Muscle layer of colon (tissue), 2 donors: Measurements from ENCODE around the gene FRMD7.
"Not testable (repeated sequence)": the region's sequence is repeated elsewhere in the genome, so short reads cannot be mapped to it uniquely, and the experiment has no call there.

Experiments
- H3K27ac ChIP-seq: one replicate; pipeline ENCODE4 v1.7.0; 2013; ENCODE audit warnings: low read depth, mild to moderate bottlenecking, low read length, moderate library complexity
- H3K27me3 ChIP-seq, 2 donors: one replicate each; pipeline ENCODE4 v1.7.0; 2013; ENCODE audit warnings: low read length in 2 of 2, mild to moderate bottlenecking in 2 of 2; ENCODE audit not compliant: insufficient read depth in 2 of 2, control insufficient read depth in 1 of 2
- H3K36me3 ChIP-seq: one replicate; pipeline ENCODE4 v1.7.0; 2013; ENCODE audit warnings: mild to moderate bottlenecking, low read length; ENCODE audit not compliant: insufficient read depth
- H3K4me1 ChIP-seq: one replicate; pipeline ENCODE4 v1.7.0; 2013; ENCODE audit warnings: mild to moderate bottlenecking, low read length; ENCODE audit not compliant: insufficient read depth
- H3K4me3 ChIP-seq, 2 donors: one replicate each; pipeline ENCODE4 v1.7.0; 2013; ENCODE audit warnings: low read length in 2 of 2, low read depth in 1 of 2, mild to moderate bottlenecking in 1 of 2, moderate library complexity in 1 of 2
- H3K9ac ChIP-seq: one replicate; pipeline ENCODE4 v1.7.0; 2013; ENCODE audit warnings: low read length
- H3K9me3 ChIP-seq: one replicate; pipeline ENCODE4 v1.7.0; 2013; ENCODE audit warnings: mild to moderate bottlenecking, low read length
- donor health status: abdominal sarcoma.
- donor health status: Adenocarcinoma of cecum.

Gene FRMD7

GRCh38 chrX:132127743-132128142 is at the start of gene FRMD7:
Gene FRMD7, minus strand, starts transcription at chrX:132128020. Its CDS starts 176 bp downstream, at chrX:132127844.
- no peak within 1 kb of the TSS for H3K4me3 ChIP-seq
- no peak within 1 kb of the TSS for H3K9ac ChIP-seq
- peaks cover 0 to 4% of the 10 kb centered on the region in 2 donors for H3K27me3 ChIP-seq
- no peaks in the 10 kb centered on the region for H3K9me3 ChIP-seq
- no peak within 1 kb of the TSS for H3K27ac ChIP-seq
- no peaks in the 10 kb centered on the region for H3K36me3 ChIP-seq
- H3K4me1 ChIP-seq, result no peaks in the 10 kb centered on the region

DNA sequence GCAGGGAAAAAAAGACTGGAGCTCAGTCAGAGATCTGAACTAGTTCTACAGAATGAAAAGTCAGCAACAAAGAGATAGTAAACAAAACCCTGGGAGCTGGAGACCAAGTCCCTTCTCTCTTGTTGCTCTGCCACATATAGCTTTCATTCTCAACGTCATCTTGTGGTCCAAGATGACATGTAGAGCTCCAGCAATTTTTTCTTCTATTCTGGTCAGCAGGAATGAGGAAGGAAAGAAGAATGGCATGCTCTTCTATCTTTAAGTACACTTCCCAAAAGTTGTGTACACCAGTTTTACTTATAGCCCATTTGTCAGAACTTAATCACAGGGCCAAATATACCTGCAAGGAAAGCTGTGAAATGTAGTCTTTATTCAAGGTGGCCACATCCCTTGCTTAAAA is 45.8 kb upstream of the FRMD7 start:
- Histone ChIP-seq H3K27me3 (no peaks in the 10 kb centered on the region), H3K9me3 (no peaks in the 10 kb centered on the region), H3K9ac (no peak overlapping the region), H3K4me1 (no peaks in the 10 kb centered on the region), H3K4me3 (no peak overlapping the region), H3K27ac (no peak overlapping the region), H3K36me3 (no peaks in the 10 kb centered on the region)

DNA sequence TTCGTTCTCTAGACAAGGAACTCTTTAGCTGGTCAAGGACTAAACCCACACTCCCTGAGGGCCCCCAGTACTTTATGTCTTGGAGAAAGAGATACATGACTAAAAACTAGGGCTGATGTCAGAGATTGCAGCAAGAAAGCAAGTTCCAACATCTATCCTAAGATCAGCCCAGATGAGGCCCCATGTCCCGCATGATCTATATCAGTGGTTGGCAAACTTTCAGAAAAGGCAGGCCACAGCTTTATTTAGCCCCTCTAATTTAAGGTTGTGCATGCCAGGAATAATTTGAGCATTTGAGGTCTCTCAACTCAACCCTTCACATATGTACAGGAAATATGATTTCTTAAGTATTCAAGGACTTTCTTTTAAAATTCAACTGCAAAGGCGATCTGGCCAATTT is 44.1 kb upstream of the FRMD7 start:
- no peak overlapping the region for H3K4me3 ChIP-seq
- no peaks in the 10 kb centered on the region for H3K9me3 ChIP-seq
- no peaks in the 10 kb centered on the region for H3K27me3 ChIP-seq
- H3K27ac ChIP-seq, result no peak overlapping the region
- no peaks in the 10 kb centered on the region for H3K4me1 ChIP-seq
- H3K9ac ChIP-seq, result no peak overlapping the region
- H3K36me3 ChIP-seq, result no peaks in the 10 kb centered on the region

- Histone ChIP-seq H3K4me3 (no peak overlapping the region), H3K27ac (no peak overlapping the region), H3K27me3 (no peaks in the 10 kb centered on the region), H3K4me1 (no peaks in the 10 kb centered on the region), H3K9me3 (no peaks in the 10 kb centered on the region), H3K9ac (no peak overlapping the region), H3K36me3 (no peaks in the 10 kb centered on the region)
Measured at GRCh38 chrX:132171478-132171877, 43.7 kb upstream of the FRMD7 start.

GRCh38 chrX:132169554-132169953 is 41.7 kb upstream of the FRMD7 start:
- H3K4me1 ChIP-seq, result no peaks in the 10 kb centered on the region
- H3K9me3 ChIP-seq, result no peaks in the 10 kb centered on the region
- no peak overlapping the region for H3K9ac ChIP-seq
- no peak overlapping the region for H3K27ac ChIP-seq
- H3K4me3 ChIP-seq, result no peak overlapping the region
- no peaks in the 10 kb centered on the region for H3K36me3 ChIP-seq
- H3K27me3 ChIP-seq, result no peaks in the 10 kb centered on the region

DNA sequence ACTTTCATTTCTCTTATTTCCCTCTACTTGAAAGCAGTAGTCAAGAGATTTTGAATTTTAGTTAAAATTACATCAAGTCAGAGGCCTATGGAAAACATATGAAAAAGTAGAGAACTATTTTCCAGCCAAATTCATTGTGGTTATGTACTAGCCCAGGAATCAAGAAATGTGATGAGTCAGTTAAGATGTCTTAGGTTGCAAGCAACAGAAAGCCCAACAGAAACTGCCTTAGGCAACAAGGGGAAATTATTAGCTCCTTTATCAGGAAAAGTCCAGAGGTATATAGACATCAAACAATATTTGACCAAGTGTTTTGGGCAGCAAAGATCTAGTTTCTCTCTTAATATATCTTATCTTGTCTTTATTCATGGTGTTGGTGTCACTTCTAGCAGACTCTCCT is 37.8 kb upstream of the FRMD7 start:
- no peaks in the 10 kb centered on the region for H3K4me1 ChIP-seq
- no peak overlapping the region for H3K4me3 ChIP-seq
- no peak overlapping the region for H3K9ac ChIP-seq
- H3K9me3 ChIP-seq, result no peaks in the 10 kb centered on the region
- H3K27me3 ChIP-seq, result no peaks in the 10 kb centered on the region
- H3K27ac ChIP-seq, result no peak overlapping the region
- no peaks in the 10 kb centered on the region for H3K36me3 ChIP-seq

- no peak overlapping the region for H3K27ac ChIP-seq
- H3K9ac ChIP-seq, result no peak overlapping the region
- no peaks in the 10 kb centered on the region for H3K4me1 ChIP-seq
- H3K36me3 ChIP-seq, result no peaks in the 10 kb centered on the region
- H3K4me3 ChIP-seq, result no peak overlapping the region
- H3K27me3 ChIP-seq, result no peaks in the 10 kb centered on the region
- H3K9me3 ChIP-seq, result no peaks in the 10 kb centered on the region
Measured at GRCh38 chrX:132165005-132165404, 37.2 kb upstream of the FRMD7 start.

- not testable (repeated sequence) for H3K9ac ChIP-seq, H3K9me3 ChIP-seq, H3K27me3 ChIP-seq, H3K27ac ChIP-seq, H3K4me1 ChIP-seq, H3K4me3 ChIP-seq, H3K36me3 ChIP-seq
Measured at GRCh38 chrX:132163094-132163493, 35.3 kb upstream of the FRMD7 start.

- Histone ChIP-seq H3K9ac (no peak overlapping the region), H3K27ac (no peak overlapping the region), H3K36me3 (no peaks in the 10 kb centered on the region), H3K4me1 (no peaks in the 10 kb centered on the region), H3K27me3 (no peaks in the 10 kb centered on the region), H3K4me3 (no peak overlapping the region), H3K9me3 (no peaks in the 10 kb centered on the region)
Measured at GRCh38 chrX:132153166-132153565, 25.3 kb upstream of the FRMD7 start.

DNA sequence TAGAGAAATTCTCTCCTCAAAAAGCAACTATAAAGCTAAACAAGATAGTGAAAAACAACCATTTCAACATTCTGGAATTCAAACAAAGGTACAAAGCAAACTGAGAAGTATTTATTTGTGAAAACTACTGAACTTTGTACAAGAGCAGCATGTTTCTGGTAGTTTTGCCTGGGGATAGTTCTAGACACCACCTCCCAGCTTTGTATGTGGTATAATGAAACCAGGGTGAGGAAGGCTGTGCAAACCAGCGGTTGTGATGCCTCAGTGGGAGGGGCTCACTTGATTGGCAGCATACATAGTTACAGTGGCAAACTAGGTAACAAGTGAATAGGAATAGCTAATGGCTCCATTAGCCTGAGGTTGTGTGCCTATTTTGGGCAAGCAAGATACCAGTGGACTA is 18.6 kb upstream of the FRMD7 start:
- Histone ChIP-seq H3K36me3 (no peaks in the 10 kb centered on the region), H3K9ac (no peak overlapping the region), H3K4me1 (no peaks in the 10 kb centered on the region), H3K27ac (no peak overlapping the region), H3K4me3 (no peak overlapping the region), H3K9me3 (no peaks in the 10 kb centered on the region), H3K27me3 (no peaks in the 10 kb centered on the region)

GRCh38 chrX:132144061-132144460 is 16.2 kb upstream of the FRMD7 start:
- no peak overlapping the region for H3K4me3 ChIP-seq
- H3K36me3 ChIP-seq, result no peaks in the 10 kb centered on the region
- no peak overlapping the region for H3K27ac ChIP-seq
- H3K9me3 ChIP-seq, result no peaks in the 10 kb centered on the region
- no peak overlapping the region for H3K9ac ChIP-seq
- H3K4me1 ChIP-seq, result no peaks in the 10 kb centered on the region
- H3K27me3 ChIP-seq, result no peaks in the 10 kb centered on the region

DNA sequence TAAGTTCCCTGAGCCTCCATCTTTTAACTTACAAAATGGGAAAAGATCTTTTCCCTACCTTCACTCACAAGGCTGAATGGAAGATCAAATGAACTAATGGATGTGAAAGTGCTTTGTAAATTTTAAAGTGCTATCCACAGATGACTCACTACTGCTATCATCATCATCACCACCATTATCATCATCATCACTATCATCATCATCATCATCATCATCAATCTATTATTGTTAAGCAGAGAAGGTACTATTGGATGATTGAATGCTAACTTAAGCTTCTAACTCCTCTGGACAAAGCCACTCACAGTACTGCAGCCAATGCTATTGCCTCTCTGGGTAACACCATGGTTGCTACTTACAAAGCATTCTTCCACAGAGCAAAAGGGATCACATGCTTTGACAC is 1.9 kb downstream of the FRMD7 start:
- H3K27ac ChIP-seq, result no peak overlapping the region
- H3K27me3 ChIP-seq, result peaks cover 0 to 4% of the 10 kb centered on the region in 2 donors
- H3K4me3 ChIP-seq, result no peak overlapping the region
- no peaks in the 10 kb centered on the region for H3K4me1 ChIP-seq
- H3K36me3 ChIP-seq, result no peaks in the 10 kb centered on the region
- H3K9me3 ChIP-seq, result no peaks in the 10 kb centered on the region
- H3K9ac ChIP-seq, result no peak overlapping the region
